AG09319 (cell line): ENCODE data around the gene WDR27.
A peak's percentile ranks its signal among the peaks of the same experiment; 100 is the strongest.

ENCODE experiments used
- DNase-seq: peaks from one replicate; pipeline ENCODE4 v3.0.0-alpha.2; 2010; ENCODE audit warnings: low read depth; ENCODE audit errors: extremely low read depth
- TF ChIP-seq, protein P1 (sequence below): IDR thresholded peaks from 2 replicates; pipeline ENCODE4 v1.5.1; 2011; ENCODE audit warnings: low read depth, mild to moderate bottlenecking, inconsistent platforms, low read length, moderate library complexity

WDR27 gene

DNA sequence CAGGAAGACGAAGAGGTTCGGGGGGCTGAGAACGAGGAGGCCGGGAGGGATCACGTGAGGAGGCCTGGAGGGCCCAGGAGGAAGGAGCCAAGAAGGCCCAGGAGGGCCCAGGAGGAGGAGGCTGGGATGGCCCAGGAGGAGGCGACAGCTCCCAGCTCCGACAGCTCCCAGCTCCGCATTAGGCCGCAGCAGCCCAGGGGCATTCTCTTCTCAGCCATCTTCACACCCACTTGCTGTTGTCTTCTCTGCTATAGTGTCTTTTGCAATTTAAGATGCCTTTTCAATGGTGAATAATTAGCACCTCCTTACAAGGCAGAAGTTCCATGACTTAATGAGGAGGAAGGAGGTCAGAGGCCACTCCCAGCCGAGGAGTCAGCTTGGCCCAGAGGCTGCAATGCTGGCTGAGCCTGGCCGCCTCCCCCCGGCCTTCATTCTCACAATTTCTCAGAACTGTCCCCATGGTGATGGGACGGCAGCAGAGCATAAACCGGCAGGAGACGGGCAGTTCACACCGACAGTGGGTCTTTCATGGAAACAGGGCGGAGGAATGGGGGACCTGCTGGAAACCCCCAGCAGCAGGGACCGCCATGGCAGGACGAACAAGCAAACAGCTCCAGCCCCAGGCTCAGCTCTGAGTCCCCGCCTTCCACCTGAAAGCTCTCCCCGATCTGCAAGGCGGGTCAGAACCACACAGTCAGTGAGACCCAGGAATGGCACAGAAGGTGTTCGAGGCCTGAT is 45.1 kb downstream of the WDR27 start:
- no peak for DNase-seq
- TF ChIP-seq, protein P1, sequence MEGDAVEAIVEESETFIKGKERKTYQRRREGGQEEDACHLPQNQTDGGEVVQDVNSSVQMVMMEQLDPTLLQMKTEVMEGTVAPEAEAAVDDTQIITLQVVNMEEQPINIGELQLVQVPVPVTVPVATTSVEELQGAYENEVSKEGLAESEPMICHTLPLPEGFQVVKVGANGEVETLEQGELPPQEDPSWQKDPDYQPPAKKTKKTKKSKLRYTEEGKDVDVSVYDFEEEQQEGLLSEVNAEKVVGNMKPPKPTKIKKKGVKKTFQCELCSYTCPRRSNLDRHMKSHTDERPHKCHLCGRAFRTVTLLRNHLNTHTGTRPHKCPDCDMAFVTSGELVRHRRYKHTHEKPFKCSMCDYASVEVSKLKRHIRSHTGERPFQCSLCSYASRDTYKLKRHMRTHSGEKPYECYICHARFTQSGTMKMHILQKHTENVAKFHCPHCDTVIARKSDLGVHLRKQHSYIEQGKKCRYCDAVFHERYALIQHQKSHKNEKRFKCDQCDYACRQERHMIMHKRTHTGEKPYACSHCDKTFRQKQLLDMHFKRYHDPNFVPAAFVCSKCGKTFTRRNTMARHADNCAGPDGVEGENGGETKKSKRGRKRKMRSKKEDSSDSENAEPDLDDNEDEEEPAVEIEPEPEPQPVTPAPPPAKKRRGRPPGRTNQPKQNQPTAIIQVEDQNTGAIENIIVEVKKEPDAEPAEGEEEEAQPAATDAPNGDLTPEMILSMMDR = no peak

DNA sequence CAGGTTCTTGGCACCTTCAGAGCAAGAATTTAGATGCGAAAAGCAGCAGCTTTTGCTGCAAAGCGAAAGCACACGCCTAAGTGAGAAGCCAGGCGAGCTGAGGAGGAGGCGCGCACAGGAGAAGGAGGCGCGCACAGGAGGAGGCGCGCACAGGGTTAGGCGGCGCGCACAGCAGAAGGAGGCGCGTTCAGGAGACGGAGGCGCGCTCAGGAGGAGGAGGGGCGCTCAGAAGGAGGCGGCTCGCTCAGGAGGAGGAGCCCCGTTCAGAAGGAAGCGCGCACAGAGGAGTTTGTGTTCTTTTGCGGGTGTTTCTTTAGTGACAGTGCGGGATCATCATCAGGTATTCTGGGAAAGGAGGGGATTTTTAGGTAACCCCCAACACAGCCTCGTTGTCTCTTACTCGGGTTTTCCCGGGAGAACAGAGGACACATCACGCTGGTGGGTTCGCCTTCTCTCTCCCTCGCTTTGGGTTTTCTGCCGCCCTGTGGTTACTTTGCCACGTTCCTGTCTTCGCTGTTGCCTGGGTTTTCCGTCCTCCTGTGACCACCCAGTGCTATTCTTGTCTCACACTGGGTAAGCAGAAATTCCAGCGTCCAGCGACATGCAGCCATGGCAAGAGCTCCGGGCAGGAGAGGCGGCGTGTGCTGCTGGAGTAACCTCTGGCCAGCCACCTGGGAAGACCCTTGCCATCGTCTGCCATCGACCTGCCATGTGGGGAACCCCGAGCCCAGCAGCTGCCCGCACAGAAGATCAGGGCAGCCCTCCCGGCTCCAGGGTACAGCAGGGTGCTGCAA is 47.0 kb downstream of the WDR27 start:
- peak; percentile 29 for DNase-seq

GRCh38 chr6:169653691-169654090 is 48.1 kb downstream of the WDR27 start:
- TF ChIP-seq, protein P1 = no peak
- DNase-seq = no peak

More for the DNA sequence above, 47.0 kb downstream of the WDR27 start:
- TF ChIP-seq, protein P1 = peak; percentile 42

DNA sequence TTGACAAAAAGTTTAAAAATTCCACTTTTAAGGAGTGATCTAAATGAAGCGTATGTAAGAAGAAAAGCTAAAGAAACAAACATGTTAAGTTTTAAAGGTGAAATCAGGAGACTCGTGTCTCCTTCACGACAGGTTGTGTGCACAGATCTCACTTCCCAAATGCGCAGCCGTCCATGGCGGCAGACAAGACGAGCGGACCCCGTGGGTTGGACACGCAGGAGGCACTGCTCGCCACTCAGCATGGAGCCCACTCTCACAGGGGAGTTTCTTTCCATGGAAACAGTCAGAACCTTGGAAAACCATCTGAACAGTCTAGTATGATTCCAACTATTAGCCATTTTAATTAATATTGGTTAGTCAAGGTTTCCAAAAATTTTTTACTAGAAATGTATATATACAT is 48.9 kb downstream of the WDR27 start:
- TF ChIP-seq, protein P1 = no peak
- DNase-seq = no peak

- TF ChIP-seq, protein P1 = no peak
- DNase-seq = no peak
Measured at GRCh38 chr6:169651498-169651897, 50.3 kb downstream of the WDR27 start.

- TF ChIP-seq, protein P1 = no peak
Measured at GRCh38 chr6:169650959-169651292, 50.9 kb downstream of the WDR27 start.

More at GRCh38 chr6:169650959-169651292, 50.9 kb downstream of the WDR27 start:
- DNase-seq = no peak
